Lower leg skin (tissue), 4 donors: ENCODE data around the gene MTCH2. TPM values are rescaled to one million over a fixed set of nuclear protein-coding genes. Genes with fewer than 3 reads are reported as not detected.

ENCODE experiments used
- DNase-seq, 2 donors: peaks; one replicate each; pipeline ENCODE4 v3.0.0-alpha.2; 2019; ENCODE audit warnings: low spot score in 2 of 2
- H3K4me3 ChIP-seq: fragments of 200-600 bp; sonication (generic); 2 replicates; pipeline ENCODE4 v1.5.1; 2017; ENCODE audit warnings: mild to moderate bottlenecking, low read depth; ENCODE audit not compliant: poor library complexity, severe bottlenecking
- CTCF ChIP-seq, 3 donors: fragments of 450-650 bp; IDR thresholded peaks; one replicate each; pipeline ENCODE4 v1.5.1; 2016; ENCODE audit warnings: antibody characterized with exemption in 3 of 3, mild to moderate bottlenecking in 3 of 3, moderate library complexity in 2 of 3
- POLR2A ChIP-seq, 2 donors: fragments of 450-650 bp; IDR thresholded peaks; one replicate each; pipeline ENCODE4 v1.6.1; 2016 to 2017; ENCODE audit warnings: antibody characterized with exemption in 2 of 2, mild to moderate bottlenecking in 1 of 2, moderate library complexity in 1 of 2
- WGBS, 2 donors: methylation state at CpG; one replicate each; pipeline ENCODE4 v1.1.5; 2018; 5-methylcytosine and 5-hydroxymethylcytosine counted together
- intact Hi-C: fragments of 100-400 bp; cut with DNase I; formaldehyde crosslinking; loops from one replicate; pipeline ENCODE4 v1.15.0; 2023; ENCODE audit warnings: low total_unique reads
- total RNA-seq, 4 donors: library from RNA; depleted of rRNA; stranded (reverse); fragments of >200 nt; gene quantifications; one replicate each; pipeline ENCODE4 v1.1.0, GENCODE V29; 2016

Gene MTCH2
- total RNA-seq, 4 donors from 2014 or later = 24.1 to 64.6 (median 40.6) TPM

GRCh38 chr11:47587723-47588326, 54.5 kb downstream of the MTCH2 start:
- intact Hi-C loops = no loop called here
- 60 to 61% methylated on average over 11 to 14 of the region's 14 CpGs for WGBS, 2 donors
- TF ChIP-seq CTCF (IDR thresholded peaks at IDR 0.05) (no peak), POLR2A (IDR thresholded peaks at IDR 0.05) (no peak)
- DNase-seq = peak; percentile 60 to 93
- no peak overlapping the region for H3K4me3 ChIP-seq

- WGBS, 2 donors = 40 to 45% methylated on average over 6 of the region's 6 CpGs
- peak in 1 of 2 donors; percentile 58 for DNase-seq
- no peak overlapping the region for H3K4me3 ChIP-seq
- intact Hi-C loops = no loop called here
- no peak for TF ChIP-seq CTCF (IDR thresholded peaks at IDR 0.05)
- TF ChIP-seq POLR2A (IDR thresholded peaks at IDR 0.05) = no peak
Measured at GRCh38 chr11:47587039-47587716, 55.2 kb downstream of the MTCH2 start.

GRCh38 chr11:47586098-47586855, 56.1 kb downstream of the MTCH2 start, which contains the start of gene FAM180B:
TSS of gene FAM180B (plus strand) at chr11:47586678. CDS start at chr11:47586769, 91 bp downstream.
- WGBS, 2 donors = 37 to 76% methylated on average over 6 to 12 of the region's 12 CpGs
- TF ChIP-seq POLR2A (IDR thresholded peaks at IDR 0.05) (no peak), CTCF (IDR thresholded peaks at IDR 0.05) (no peak)
- no peak within 1 kb of the TSS for H3K4me3 ChIP-seq

DNA sequence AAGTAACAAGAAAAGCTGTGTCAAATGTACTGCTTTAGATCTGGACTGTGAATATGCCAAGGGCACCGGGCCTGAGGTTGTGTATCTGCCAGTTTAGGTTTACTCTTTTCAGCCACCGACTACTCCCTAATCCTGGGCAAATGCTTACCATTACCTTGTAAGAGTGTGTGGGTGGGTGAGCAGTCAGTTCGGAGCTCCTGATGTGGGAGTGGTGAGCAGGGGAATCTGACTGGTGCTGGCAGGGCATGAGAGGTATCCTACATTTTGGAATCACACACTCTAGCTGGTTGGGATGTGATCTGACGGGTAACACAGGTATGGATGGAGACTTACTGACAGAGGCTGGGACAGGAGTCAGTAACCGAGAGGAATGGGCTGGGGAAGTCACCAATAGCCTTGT, 58.5 kb downstream of the MTCH2 start:
- TF ChIP-seq POLR2A (IDR thresholded peaks at IDR 0.05) (no peak), CTCF (IDR thresholded peaks at IDR 0.05) (no peak)
- intact Hi-C loops = no loop called here
- WGBS, 2 donors = 90 to 93% methylated on average over 5 of the region's 5 CpGs
- no peak overlapping the region for H3K4me3 ChIP-seq
- no peak for DNase-seq

More at GRCh38 chr11:47586098-47586855, 56.1 kb downstream of the MTCH2 start, which contains the start of gene FAM180B:
- intact Hi-C loops = no loop called here
- no peak for DNase-seq

- intact Hi-C loops = no loop called here
- DNase-seq = peak; percentile 86 to 98
- 0 to 2% methylated on average over 33 to 59 of the region's 72 CpGs for WGBS, 2 donors
- TF ChIP-seq POLR2A (IDR thresholded peaks at IDR 0.05) = no peak
- TF ChIP-seq CTCF (IDR thresholded peaks at IDR 0.05) = no peak
- peak within 1 kb of the TSS; percentile 89 for H3K4me3 ChIP-seq
Measured at GRCh38 chr11:47578524-47579494, 63.5 kb downstream of the MTCH2 start, which contains the start of the genes KBTBD4 and NDUFS3. TSS of gene KBTBD4 (minus strand) at chr11:47578970. CDS start at chr11:47578951, 19 bp downstream. TSS of gene NDUFS3 (plus strand) at chr11:47579074. CDS start at chr11:47579092, 18 bp downstream.
